SK-N-SH treated with all-trans-retinoic acid at 6 μM for 48 hours (cell line): ENCODE data around the gene CD40.

Source experiments
- ATAC-seq: fragments of 200-7000 bp; cut with Tn5 transposase; 3 replicates; pipeline ENCODE4 v1.9.1; 2020; ENCODE audit warnings: mild to moderate bottlenecking, moderate library complexity
- ARNTL ChIP-seq: fragments of 450-650 bp; formaldehyde crosslinking; IDR thresholded peaks from 2 replicates; pipeline ENCODE4 v1.5.0; 2020; ENCODE audit warnings: low read depth, mild to moderate bottlenecking, moderate library complexity, borderline replicate concordance
- BACH2 ChIP-seq: fragments of 250-450 bp; sonication (Bioruptor Pico); IDR thresholded peaks from 2 replicates; pipeline ENCODE4 v1.9.0; 2021; ENCODE audit warnings: mild to moderate bottlenecking, borderline replicate concordance
- CREB5 ChIP-seq: fragments of 250-450 bp; sonication (Bioruptor Pico); IDR thresholded peaks from 2 replicates; pipeline ENCODE4 v1.5.1; 2020; ENCODE audit warnings: low read depth, mild to moderate bottlenecking, moderate library complexity
- CSDC2 ChIP-seq: fragments of 250-450 bp; sonication (Bioruptor Pico); IDR thresholded peaks from 2 replicates; pipeline ENCODE4 v1.5.0; 2020; ENCODE audit warnings: mild to moderate bottlenecking, moderate library complexity
- CSRNP3 ChIP-seq: fragments of 250-450 bp; sonication (Bioruptor Pico); IDR thresholded peaks from 2 replicates; pipeline ENCODE4 v1.5.1; 2021; ENCODE audit warnings: mild to moderate bottlenecking, moderate library complexity
- ESRRG ChIP-seq: fragments of 250-450 bp; sonication (Bioruptor Pico); IDR thresholded peaks from 2 replicates; pipeline ENCODE4 v1.6.1; 2021; ENCODE audit warnings: mild to moderate bottlenecking
- GLIS3 ChIP-seq: fragments of 250-450 bp; sonication (Bioruptor Pico); IDR thresholded peaks from 2 replicates; pipeline ENCODE4 v1.5.0; 2020; ENCODE audit warnings: mild to moderate bottlenecking, moderate library complexity
- POU6F1 ChIP-seq: fragments of 250-450 bp; sonication (Bioruptor Pico); IDR thresholded peaks from 2 replicates; pipeline ENCODE4 v1.8.0; 2021; ENCODE audit warnings: low read depth, mild to moderate bottlenecking, moderate library complexity, borderline replicate concordance
- RARB ChIP-seq: fragments of 250-450 bp; sonication (Bioruptor Pico); IDR thresholded peaks from 2 replicates; pipeline ENCODE4 v1.8.0; 2021; ENCODE audit warnings: mild to moderate bottlenecking, moderate library complexity
- SNAI2 ChIP-seq: fragments of 250-450 bp; sonication (Bioruptor Pico); IDR thresholded peaks from 2 replicates; pipeline ENCODE4 v1.5.0; 2020; ENCODE audit warnings: mild to moderate bottlenecking, moderate library complexity
- TOX ChIP-seq: fragments of 250-450 bp; sonication (Bioruptor Pico); IDR thresholded peaks from 2 replicates; pipeline ENCODE4 v1.8.0; 2021; ENCODE audit warnings: mild to moderate bottlenecking, moderate library complexity, borderline replicate concordance
- TSHZ2 ChIP-seq: fragments of 250-450 bp; sonication (Bioruptor Pico); IDR thresholded peaks from 2 replicates; pipeline ENCODE4 v1.5.0; 2020; ENCODE audit warnings: mild to moderate bottlenecking, moderate library complexity
- ZFP3 ChIP-seq: fragments of 250-450 bp; sonication (Bioruptor Pico); IDR thresholded peaks from 2 replicates; pipeline ENCODE4 v1.5.0; 2020; ENCODE audit warnings: mild to moderate bottlenecking, moderate library complexity
- ZFP30 ChIP-seq: fragments of 450-650 bp; formaldehyde crosslinking; IDR thresholded peaks from 2 replicates; pipeline ENCODE4 v1.5.0; 2022; ENCODE audit warnings: mild to moderate bottlenecking, moderate library complexity
- ZNF565 ChIP-seq: fragments of 450-650 bp; formaldehyde crosslinking; conservative IDR thresholded peaks from 2 replicates; pipeline ENCODE4 v1.5.0; 2020; ENCODE audit warnings: low read depth, mild to moderate bottlenecking, moderate library complexity
- ZNF70 ChIP-seq: fragments of 450-650 bp; formaldehyde crosslinking; IDR thresholded peaks from 2 replicates; pipeline ENCODE4 v1.5.0; 2020; ENCODE audit warnings: mild to moderate bottlenecking, moderate library complexity

The CD40 gene

GRCh38 chr20:46078954-46079353, 39.2 kb upstream of the CD40 start:
- TF ChIP-seq ZNF70 (CRISPR knock-in tag) (no peak), POU6F1 (CRISPR knock-in tag) (no peak), GLIS3 (CRISPR knock-in tag) (no peak), TOX (CRISPR knock-in tag) (no peak), ZFP3 (no peak), ZNF565 (CRISPR knock-in tag) (no peak), ZFP30 (CRISPR knock-in tag) (no peak), RARB (no peak), ESRRG (CRISPR knock-in tag) (no peak), CSRNP3 (CRISPR knock-in tag) (no peak)
- TF ChIP-seq, all 23 proteins: peak for 0
- ATAC-seq: no peak

GRCh38 chr20:46081074-46081473, 37.0 kb upstream of the CD40 start:
- no peak for ATAC-seq
- TF ChIP-seq ZNF565 (CRISPR knock-in tag) (no peak), ZFP3 (no peak), CSRNP3 (CRISPR knock-in tag) (no peak), ESRRG (CRISPR knock-in tag) (no peak), ZFP30 (CRISPR knock-in tag) (no peak), TSHZ2 (no peak), SNAI2 (CRISPR knock-in tag) (no peak), CREB5 (CRISPR knock-in tag) (no peak)
- TF ChIP-seq, all 23 proteins: peak for 0

GRCh38 chr20:46083101-46083500, 35.0 kb upstream of the CD40 start:
- ATAC-seq: no peak
- TF ChIP-seq ARNTL (CRISPR knock-in tag) (no peak), GLIS3 (CRISPR knock-in tag) (no peak)

- no peak for ATAC-seq
- TF ChIP-seq BACH2 (CRISPR knock-in tag) (no peak), RARB (no peak), CSRNP3 (CRISPR knock-in tag) (no peak), CSDC2 (CRISPR knock-in tag) (no peak)
- TF ChIP-seq, all 23 proteins: peak for 0
Observed at GRCh38 chr20:46083531-46084061, 34.5 kb upstream of the CD40 start.
